ENCODE measurements around the gene SLC22A16. TPM values are rescaled to one million over a fixed set of nuclear protein-coding genes. Genes with fewer than 3 reads are reported as not detected.

The SLC22A16 gene
- total RNA-seq, 2 experiments from 2014 or later = not detected

DNA sequence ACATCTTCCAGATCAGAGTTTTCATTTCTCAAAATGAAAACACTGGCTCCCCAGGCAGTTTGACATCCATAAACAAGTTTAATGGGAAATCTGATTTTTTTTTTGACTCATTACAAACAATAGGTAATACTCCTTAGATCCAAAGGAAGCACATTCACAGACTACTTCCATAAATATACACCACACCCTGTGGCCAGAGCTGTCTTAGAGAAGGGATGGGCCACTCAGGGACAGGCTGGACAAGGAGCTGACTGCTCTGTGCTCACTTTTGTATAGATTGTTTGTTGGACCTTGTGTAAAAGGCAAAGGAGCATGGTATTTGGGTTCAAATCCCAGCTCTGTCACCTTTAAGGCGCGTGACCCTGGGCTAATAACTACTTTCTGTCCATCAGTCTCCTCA is 48.3 kb downstream of the SLC22A16 start:
- ChIA-PET POLR2A (no interaction called here), CTCF (interaction anchor here (1.1 kb wide), 1 partner anchor 11 kb away, joined by 3 read pairs; no protein-coding TSS in a partner anchor)
- no peak overlapping the region for H3K27ac Mint-ChIP-seq
- no peak overlapping the region for H3K4me3 Mint-ChIP-seq
- no peaks in the 10 kb centered on the region for H3K9me3 Mint-ChIP-seq
- peaks cover 14% of the 10 kb centered on the region for H3K27me3 Mint-ChIP-seq
- DNase-seq = no peak
- H3K4me1 Mint-ChIP-seq = no peaks in the 10 kb centered on the region
- H3K36me3 Mint-ChIP-seq (ENCODE audit: low read depth) = no peaks in the 10 kb centered on the region

DNA sequence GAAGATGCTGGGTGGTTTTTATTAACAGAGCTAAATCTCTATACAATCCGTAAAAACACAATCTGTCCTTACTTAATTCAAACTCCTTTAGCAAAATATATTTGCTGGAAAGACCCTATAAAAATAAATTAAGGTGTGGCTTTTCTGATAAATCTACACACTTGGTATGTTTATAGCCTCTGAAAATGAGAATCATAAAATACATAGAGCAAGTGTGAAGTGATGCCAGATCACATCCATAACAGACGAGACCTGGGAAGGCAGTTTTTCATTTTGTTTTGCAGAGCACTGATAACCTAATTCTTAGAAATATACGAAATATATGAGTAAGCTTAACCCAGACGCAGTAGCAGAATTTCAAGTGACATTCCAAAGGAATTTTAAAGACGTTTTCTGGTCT is 50.6 kb downstream of the SLC22A16 start:
- Mint-ChIP-seq H3K4me3 (no peak overlapping the region), H3K9me3 (peaks cover 3% of the 10 kb centered on the region), H3K36me3 (ENCODE audit: low read depth) (no peaks in the 10 kb centered on the region), H3K27ac (no peak overlapping the region), H3K4me1 (peaks cover 6% of the 10 kb centered on the region), H3K27me3 (peaks cover 26% of the 10 kb centered on the region)
- no peak for DNase-seq
- ChIA-PET POLR2A (no interaction called here), CTCF (interaction anchor here (0.5 to 0.6 kb wide), 2 partner anchors 81 to 267 kb away, joined by 3 read pairs; no protein-coding TSS in a partner anchor)

DNA sequence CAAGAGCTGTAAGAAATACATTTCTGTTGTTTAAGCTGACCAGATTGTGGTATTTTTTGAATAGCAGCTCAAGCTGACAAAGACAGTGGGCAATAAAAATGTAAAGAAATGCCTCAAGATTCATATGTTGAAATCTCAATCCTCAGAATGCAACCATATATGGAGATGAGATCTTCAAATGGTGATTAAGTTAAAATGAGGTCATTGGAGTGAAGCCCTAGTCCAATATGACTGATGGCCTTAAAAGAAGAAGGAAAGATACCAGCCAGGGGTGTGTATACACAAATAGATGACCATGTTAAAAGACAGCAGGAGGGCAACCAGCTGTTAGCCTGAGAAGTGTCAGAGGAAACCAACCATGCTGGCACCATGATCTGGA is 54.0 kb downstream of the SLC22A16 start:
- Mint-ChIP-seq H3K9me3 (peaks cover 3% of the 10 kb centered on the region), H3K36me3 (ENCODE audit: low read depth) (no peaks in the 10 kb centered on the region), H3K27ac (no peak overlapping the region), H3K4me1 (peaks cover 6% of the 10 kb centered on the region), H3K27me3 (peaks cover 27% of the 10 kb centered on the region), H3K4me3 (no peak overlapping the region)
- no peak for DNase-seq
- CTCF ChIA-PET = interaction anchor here (1.0 kb wide), 1 partner anchor 31 kb away, joined by 3 read pairs; no protein-coding TSS in a partner anchor
- POLR2A ChIA-PET = no interaction called here

DNA sequence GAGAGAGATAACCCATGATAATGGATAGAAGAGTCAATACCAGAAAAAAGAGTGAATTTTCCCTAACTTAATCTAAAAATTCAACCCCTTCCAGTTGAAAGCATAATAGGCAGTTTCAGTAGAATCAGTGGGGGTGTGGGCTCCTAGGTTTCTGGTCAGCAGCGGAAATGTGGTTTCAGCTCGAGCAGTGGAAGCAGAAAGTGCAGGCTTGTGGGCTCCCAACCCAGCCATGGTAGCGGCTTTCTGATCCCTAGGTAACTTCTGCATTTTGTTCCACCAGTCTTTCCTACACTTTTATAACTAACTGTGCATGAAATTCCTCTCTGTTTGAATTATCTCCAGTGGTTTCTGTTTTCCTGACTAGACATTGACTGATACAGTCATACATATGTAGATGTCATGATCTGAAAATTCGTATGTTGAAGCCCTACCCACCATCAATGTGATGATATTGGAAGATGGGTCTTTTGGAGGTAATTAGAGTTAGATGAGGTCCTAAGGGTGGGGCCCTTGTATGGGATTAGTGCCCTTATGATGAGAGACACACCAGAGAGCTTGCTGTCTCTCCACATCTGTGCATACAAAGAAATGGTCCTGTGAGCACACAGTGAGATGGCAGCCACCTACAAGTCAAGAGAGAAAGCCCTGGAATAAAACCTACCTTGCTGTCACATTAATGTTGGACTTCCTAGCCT is 54.5 kb downstream of the SLC22A16 start:
- Mint-ChIP-seq H3K27me3 (peaks cover 27% of the 10 kb centered on the region), H3K4me1 (peaks cover 6% of the 10 kb centered on the region), H3K4me3 (no peak overlapping the region), H3K27ac (no peak overlapping the region), H3K9me3 (peaks cover 3% of the 10 kb centered on the region), H3K36me3 (ENCODE audit: low read depth) (no peaks in the 10 kb centered on the region)
- ChIA-PET POLR2A (no interaction called here), CTCF (interaction anchor here (1.0 kb wide), 1 partner anchor 31 kb away, joined by 3 read pairs; no protein-coding TSS in a partner anchor)
- no peak for DNase-seq

DNA sequence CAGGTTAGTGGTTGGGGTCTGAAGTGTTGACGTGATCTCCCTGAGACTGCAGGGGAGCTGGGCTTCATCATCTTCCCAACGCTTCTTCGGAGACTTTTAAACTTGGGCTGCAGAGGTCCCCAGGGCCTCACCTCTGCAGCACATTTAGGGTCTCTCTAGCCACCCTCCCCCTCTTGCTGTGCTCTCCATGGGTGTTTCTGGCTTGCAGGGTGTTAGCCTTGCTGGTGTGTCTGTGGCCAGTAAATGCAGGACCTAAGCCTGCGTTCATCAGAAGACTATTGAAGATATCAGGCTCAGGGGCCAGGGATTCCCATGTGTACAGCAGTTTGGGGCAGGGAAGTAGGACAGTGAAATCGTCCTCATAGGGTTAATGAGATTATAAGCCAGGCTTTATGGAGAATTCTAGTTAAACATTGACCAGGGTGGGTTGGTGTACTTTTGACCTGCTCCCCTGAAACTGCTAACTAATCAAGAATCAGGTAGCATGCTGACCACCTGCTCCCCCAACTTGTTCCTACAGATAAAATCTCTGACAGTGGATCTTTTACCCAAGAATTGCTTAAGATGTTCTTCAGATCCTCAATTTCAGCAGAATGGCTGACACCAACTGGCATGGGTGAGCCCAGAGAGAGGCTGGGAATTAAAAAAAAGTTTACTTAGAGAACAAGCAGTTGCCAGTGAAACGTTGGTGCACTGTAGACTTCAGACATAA is 57.2 kb downstream of the SLC22A16 start:
- Mint-ChIP-seq H3K4me3 (no peak overlapping the region), H3K9me3 (peaks cover 3% of the 10 kb centered on the region), H3K4me1 (peaks cover 8% of the 10 kb centered on the region), H3K36me3 (ENCODE audit: low read depth) (no peaks in the 10 kb centered on the region), H3K27ac (no peak overlapping the region), H3K27me3 (peaks cover 23% of the 10 kb centered on the region)
- CTCF ChIA-PET = no interaction called here
- no peak for DNase-seq
- POLR2A ChIA-PET = no interaction called here

DNA sequence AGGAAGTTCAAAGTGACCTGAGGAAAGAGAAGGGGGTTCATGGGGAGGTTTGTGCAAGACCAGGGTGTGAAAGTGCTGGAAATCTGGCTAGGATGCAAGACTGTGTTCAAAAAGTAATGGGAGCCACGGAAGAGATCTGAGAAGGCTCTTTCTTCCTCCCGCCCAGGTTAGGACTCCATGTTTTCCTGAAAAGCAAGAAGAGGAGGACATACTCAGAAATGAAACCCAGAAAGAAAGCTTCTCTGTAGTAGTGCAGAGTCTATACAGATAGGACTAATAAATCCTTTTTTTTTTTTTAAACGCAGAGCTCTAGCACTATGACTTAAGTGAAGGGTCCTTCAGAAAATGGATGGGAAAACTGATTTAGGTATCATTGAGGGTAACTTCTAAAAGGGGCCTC is 57.8 kb downstream of the SLC22A16 start:
- DNase-seq = no peak
- Mint-ChIP-seq H3K9me3 (peaks cover 3% of the 10 kb centered on the region), H3K4me3 (no peak overlapping the region), H3K27ac (no peak overlapping the region), H3K4me1 (peaks cover 8% of the 10 kb centered on the region), H3K36me3 (ENCODE audit: low read depth) (no peaks in the 10 kb centered on the region), H3K27me3 (peaks cover 19% of the 10 kb centered on the region)
- ChIA-PET POLR2A (no interaction called here), CTCF (no interaction called here)

DNA sequence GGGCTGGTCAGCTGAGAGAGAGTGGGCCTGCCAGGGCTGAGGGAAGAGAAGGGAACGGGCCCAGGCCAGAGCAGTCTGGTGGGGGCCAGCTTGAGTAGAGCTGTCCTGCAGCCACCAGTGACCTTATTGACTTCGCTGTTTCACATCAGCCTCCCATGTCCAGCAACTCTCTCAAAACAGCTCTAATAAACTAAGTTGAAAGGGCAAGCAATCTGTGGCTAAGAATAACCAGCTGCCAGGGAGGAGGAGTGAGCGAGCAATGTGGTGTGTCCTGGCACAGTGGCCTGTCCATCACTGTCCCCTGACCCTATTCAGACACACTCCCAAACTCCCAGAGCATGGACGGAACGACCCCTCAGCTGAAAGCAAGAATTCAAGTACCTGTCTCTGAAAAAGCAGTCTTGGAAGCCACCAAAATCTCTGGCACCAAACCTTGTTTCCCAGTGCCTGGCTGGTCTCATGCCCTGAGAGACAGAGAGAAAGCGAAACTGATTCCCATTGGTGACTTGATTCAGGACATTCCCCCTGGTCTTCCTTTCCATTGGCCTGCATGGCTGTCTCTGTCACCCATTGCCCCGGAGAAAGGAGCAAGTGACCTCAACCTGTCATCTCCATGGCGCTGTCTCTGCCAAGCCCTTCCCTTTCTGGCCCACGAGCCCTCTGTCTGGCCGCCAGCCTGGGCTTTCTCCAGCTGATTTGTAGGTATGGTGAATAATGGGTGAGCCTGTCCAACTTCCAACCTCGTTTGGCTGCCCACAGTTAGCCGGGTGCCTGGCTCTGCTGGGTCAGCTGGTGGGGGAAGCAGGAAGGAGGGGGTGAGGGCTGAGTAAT is 61.1 kb downstream of the SLC22A16 start, which contains the start of gene DDO:
Gene DDO (minus strand): TSS at position 490 of the 831 bp plus-strand sequence. CDS start 2,113 bp downstream, outside the sequence.
- no peak within 1 kb of the TSS for H3K27ac Mint-ChIP-seq
- peaks cover 4% of the 10 kb centered on the region for H3K27me3 Mint-ChIP-seq
- H3K36me3 Mint-ChIP-seq (ENCODE audit: low read depth) = no peaks in the 10 kb centered on the region
- DNase-seq = no peak
- peaks cover 2% of the 10 kb centered on the region for H3K4me1 Mint-ChIP-seq
- POLR2A ChIA-PET = no interaction called here
- H3K4me3 Mint-ChIP-seq = no peak within 1 kb of the TSS
- no peaks in the 10 kb centered on the region for H3K9me3 Mint-ChIP-seq
- CTCF ChIA-PET = interaction anchor here (1.7 kb wide), 1 partner anchor 10 kb away, joined by 4 read pairs; no protein-coding TSS in a partner anchor

DNA sequence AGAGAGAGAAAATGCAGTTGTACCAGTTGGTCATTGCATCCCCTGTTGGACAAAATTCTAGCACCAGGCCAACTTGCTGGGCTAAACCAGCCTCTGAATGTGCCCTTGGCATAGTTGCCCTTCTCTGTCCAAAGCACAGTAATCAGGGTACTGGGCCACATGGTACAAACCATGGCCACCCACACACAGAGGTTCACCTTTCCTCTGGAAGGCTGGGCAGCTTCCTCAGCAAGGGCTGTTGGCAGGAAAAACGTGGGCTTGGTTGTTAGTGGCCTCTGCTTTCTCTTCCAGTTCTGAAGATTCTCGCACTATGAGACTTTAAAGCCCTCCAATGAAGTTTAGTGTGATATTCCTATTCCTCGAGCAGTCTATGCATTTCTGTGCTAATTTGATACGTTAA is 61.7 kb downstream of the SLC22A16 start:
- ChIA-PET POLR2A (no interaction called here), CTCF (interaction anchor here (1.7 kb wide), 1 partner anchor 10 kb away, joined by 4 read pairs; no protein-coding TSS in a partner anchor)
- Mint-ChIP-seq H3K4me1 (peaks cover 2% of the 10 kb centered on the region), H3K9me3 (no peaks in the 10 kb centered on the region), H3K27ac (no peak overlapping the region), H3K36me3 (ENCODE audit: low read depth) (no peaks in the 10 kb centered on the region), H3K27me3 (peaks cover 2% of the 10 kb centered on the region), H3K4me3 (no peak overlapping the region)
- DNase-seq = no peak

DNA sequence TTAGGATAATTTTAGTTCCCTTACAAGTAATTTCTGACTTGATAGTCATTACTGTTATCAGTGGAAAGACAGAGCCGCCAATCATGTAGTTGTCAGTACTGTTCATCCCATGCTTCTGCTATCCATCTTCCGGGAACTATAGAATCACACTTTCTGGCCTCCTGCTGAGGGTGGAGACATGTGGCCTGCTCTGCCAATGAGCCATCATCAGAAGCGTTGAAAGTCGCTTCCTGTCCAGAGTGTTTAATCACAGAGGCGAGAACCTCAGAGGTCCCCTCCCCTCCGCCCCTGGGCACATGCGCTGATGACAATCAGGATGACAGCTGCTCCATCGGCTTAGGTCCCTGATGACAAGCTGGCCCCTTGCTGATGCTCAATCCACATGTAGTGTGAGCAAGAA is 64.1 kb downstream of the SLC22A16 start:
- Mint-ChIP-seq H3K9me3 (no peaks in the 10 kb centered on the region), H3K27ac (no peak overlapping the region), H3K4me1 (peaks cover 2% of the 10 kb centered on the region), H3K27me3 (peaks cover 2% of the 10 kb centered on the region), H3K4me3 (no peak overlapping the region), H3K36me3 (ENCODE audit: low read depth) (no peaks in the 10 kb centered on the region)
- ChIA-PET CTCF (no interaction called here), POLR2A (no interaction called here)
- DNase-seq = no peak

DNA sequence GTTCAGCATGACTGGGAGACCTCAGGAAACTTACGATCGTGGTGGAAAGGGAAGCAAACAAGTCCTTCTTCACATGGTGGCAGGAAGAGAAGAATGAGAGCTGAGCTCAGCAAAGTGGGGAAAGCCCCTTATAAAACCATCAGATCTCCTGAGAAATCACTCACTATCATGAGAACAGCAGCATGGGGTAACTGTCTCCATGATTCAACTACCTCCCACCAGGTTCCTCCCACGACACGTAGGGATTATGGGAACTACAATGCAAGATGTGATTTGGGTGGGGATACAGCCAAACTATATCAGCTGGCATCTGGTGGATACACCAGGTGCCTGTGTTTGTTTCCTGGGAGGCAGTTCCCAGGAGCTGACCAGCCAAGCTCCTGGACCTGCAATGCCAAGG is 65.9 kb downstream of the SLC22A16 start:
- DNase-seq = no peak
- POLR2A ChIA-PET = no interaction called here
- no peak overlapping the region for H3K4me3 Mint-ChIP-seq
- H3K36me3 Mint-ChIP-seq (ENCODE audit: low read depth) = no peaks in the 10 kb centered on the region
- no peaks in the 10 kb centered on the region for H3K9me3 Mint-ChIP-seq
- no peak overlapping the region for H3K27ac Mint-ChIP-seq
- H3K27me3 Mint-ChIP-seq = peaks cover 2% of the 10 kb centered on the region
- no peaks in the 10 kb centered on the region for H3K4me1 Mint-ChIP-seq
- CTCF ChIA-PET = no interaction called here

DNA sequence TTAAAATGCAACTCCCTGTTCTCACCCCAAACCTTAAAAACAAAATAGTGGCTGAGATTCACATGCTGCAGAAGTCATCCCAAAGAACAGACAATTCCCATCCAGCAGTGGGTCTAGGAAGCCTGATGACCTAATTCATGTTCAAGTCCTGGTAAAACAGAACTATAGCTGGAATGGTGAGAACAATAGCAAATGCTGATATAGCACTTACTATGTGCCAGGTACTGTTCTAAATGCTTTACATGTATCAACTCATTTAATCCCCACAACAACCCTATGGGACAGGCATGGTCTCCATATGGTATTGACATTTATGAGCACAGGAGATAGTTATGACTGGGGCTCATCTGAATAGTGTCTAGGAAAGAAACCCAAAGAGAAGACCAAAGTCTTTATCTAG is 66.6 kb downstream of the SLC22A16 start:
- Mint-ChIP-seq H3K4me1 (no peaks in the 10 kb centered on the region), H3K9me3 (no peaks in the 10 kb centered on the region), H3K27me3 (peaks cover 2% of the 10 kb centered on the region), H3K4me3 (no peak overlapping the region), H3K36me3 (ENCODE audit: low read depth) (no peaks in the 10 kb centered on the region), H3K27ac (no peak overlapping the region)
- CTCF ChIA-PET = no interaction called here
- no peak for DNase-seq
- POLR2A ChIA-PET = no interaction called here

DNA sequence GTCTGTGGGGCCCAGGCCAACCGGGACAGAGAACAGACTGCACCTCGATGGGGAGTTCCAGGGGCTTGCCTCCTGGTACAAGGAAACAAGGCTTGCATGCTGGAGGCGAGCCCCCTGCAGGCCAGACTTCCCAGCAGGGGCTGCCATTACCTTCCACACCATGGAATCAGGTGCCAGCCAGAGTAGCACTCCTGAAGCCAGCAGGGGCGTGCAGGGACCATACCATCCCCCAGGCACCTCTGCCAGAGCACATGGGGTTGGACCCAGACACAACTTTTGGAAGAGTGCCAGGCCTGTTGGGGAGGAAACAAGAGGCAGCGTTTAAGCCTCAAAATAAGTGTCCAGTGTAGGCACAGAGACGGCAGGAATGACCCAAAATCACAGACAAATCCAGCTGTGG is 67.5 kb downstream of the SLC22A16 start:
- DNase-seq = no peak
- Mint-ChIP-seq H3K27me3 (peaks cover 2% of the 10 kb centered on the region), H3K9me3 (no peaks in the 10 kb centered on the region), H3K4me3 (no peak overlapping the region), H3K4me1 (no peaks in the 10 kb centered on the region), H3K27ac (no peak overlapping the region), H3K36me3 (ENCODE audit: low read depth) (no peaks in the 10 kb centered on the region)
- ChIA-PET POLR2A (no interaction called here), CTCF (no interaction called here)

DNA sequence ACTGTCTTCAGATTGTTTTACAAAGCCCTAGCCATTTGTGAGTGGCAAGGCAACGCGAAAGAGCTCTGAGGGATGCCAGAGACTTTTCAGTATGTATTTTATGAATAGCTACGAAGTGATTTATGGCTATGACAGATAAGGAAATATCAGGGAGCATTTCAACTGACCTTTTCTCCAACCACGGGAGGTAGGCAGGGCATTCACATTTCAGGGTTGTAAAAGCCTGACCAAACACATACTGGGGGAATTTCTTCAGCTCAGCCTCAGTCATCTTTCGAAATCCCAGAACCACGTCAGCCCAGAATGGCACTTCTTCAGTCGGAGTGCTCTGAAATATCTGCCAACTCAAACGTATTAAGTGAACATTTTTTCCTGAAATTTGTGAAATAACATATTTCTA is 71.8 kb downstream of the SLC22A16 start:
- peaks cover 2% of the 10 kb centered on the region for H3K27me3 Mint-ChIP-seq
- no peaks in the 10 kb centered on the region for H3K4me1 Mint-ChIP-seq
- no peak for DNase-seq
- no peaks in the 10 kb centered on the region for H3K36me3 Mint-ChIP-seq (ENCODE audit: low read depth)
- H3K27ac Mint-ChIP-seq = no peak overlapping the region
- no peaks in the 10 kb centered on the region for H3K9me3 Mint-ChIP-seq
- CTCF ChIA-PET = interaction anchor here (0.6 to 1.5 kb wide), 3 partner anchors 11 to 36 kb away, joined by 3 to 4 read pairs (median 3); partner anchors contain the start of gene DDO
- H3K4me3 Mint-ChIP-seq = no peak overlapping the region
- POLR2A ChIA-PET = no interaction called here
